Skin epidermis (tissue), 12 donors: ENCODE measurements around the gene NCR2.
"Not testable (repeated sequence)": the region's sequence is repeated elsewhere in the genome, so short reads cannot be mapped to it uniquely, and the experiment has no call there.

Source experiments
- H3K27ac ChIP-seq, 21 experiments: fragments of 200-600 bp; sonication (generic) in 11 of 21; one replicate each; pipeline ENCODE4 v1.5.0; 2020; ENCODE audit warnings: mild to moderate bottlenecking in 3 of 21, inconsistent platforms in 2 of 21, moderate library complexity in 2 of 21
- H3K4me3 ChIP-seq, 7 experiments: fragments of 200-600 bp; sonication (generic) in 2 of 7; one replicate each; pipeline ENCODE4 v1.5.0; 2020; ENCODE audit warnings: inconsistent platforms in 2 of 7, mild to moderate bottlenecking in 2 of 7, moderate library complexity in 1 of 7

Gene NCR2

GRCh38 chr6:41335296-41335695, at the start of gene NCR2:
Gene NCR2, plus strand, starts transcription at chr6:41335608. Its CDS starts 269 bp downstream, at chr6:41335877.
- Histone ChIP-seq H3K27ac (peak within 1 kb of the TSS in 2 of 21 experiments; percentile 16 to 69), H3K4me3 (no peak within 1 kb of the TSS)

GRCh38 chr6:41286544-41287346, 48.7 kb upstream of the NCR2 start, which contains the start of gene TREM1:
Gene TREM1, minus strand, starts transcription at chr6:41286682. Its CDS starts 27 bp downstream, at chr6:41286655.
- no peak within 1 kb of the TSS for H3K4me3 ChIP-seq
- H3K27ac ChIP-seq, result peak within 1 kb of the TSS in 7 of 21 experiments; percentile 1 to 66 (median 23)

- H3K4me3 ChIP-seq, result no peak overlapping the region
- no peak overlapping the region for H3K27ac ChIP-seq
Observed at GRCh38 chr6:41288030-41288753, 47.2 kb upstream of the NCR2 start.

GRCh38 chr6:41288754-41289129, 46.7 kb upstream of the NCR2 start:
- H3K4me3 ChIP-seq, result no peak overlapping the region
- no peak overlapping the region for H3K27ac ChIP-seq

GRCh38 chr6:41289815-41290214, 45.6 kb upstream of the NCR2 start:
- H3K27ac ChIP-seq, result no peak overlapping the region

GRCh38 chr6:41291717-41292116, 43.7 kb upstream of the NCR2 start:
- Histone ChIP-seq H3K27ac (no peak overlapping the region), H3K4me3 (no peak overlapping the region)

More at GRCh38 chr6:41289815-41290214, 45.6 kb upstream of the NCR2 start:
- H3K4me3 ChIP-seq, result no peak overlapping the region

- Histone ChIP-seq H3K4me3 (no peak overlapping the region), H3K27ac (no peak overlapping the region)
Observed at GRCh38 chr6:41294214-41294872, 41.1 kb upstream of the NCR2 start.

GRCh38 chr6:41297248-41297647, 38.2 kb upstream of the NCR2 start:
- not testable (repeated sequence) for H3K27ac ChIP-seq, H3K4me3 ChIP-seq

GRCh38 chr6:41298785-41299502, 36.5 kb upstream of the NCR2 start:
- Histone ChIP-seq H3K4me3 (no peak overlapping the region), H3K27ac (no peak overlapping the region)

GRCh38 chr6:41302638-41303037, 32.8 kb upstream of the NCR2 start:
- Histone ChIP-seq H3K4me3 (no peak overlapping the region), H3K27ac (no peak overlapping the region)

GRCh38 chr6:41306187-41306854, 29.1 kb upstream of the NCR2 start:
- H3K27ac ChIP-seq, result no peak overlapping the region
- H3K4me3 ChIP-seq, result no peak overlapping the region

- H3K27ac ChIP-seq, result no peak overlapping the region
- no peak overlapping the region for H3K4me3 ChIP-seq
Observed at GRCh38 chr6:41315203-41315602, 20.2 kb upstream of the NCR2 start.

GRCh38 chr6:41315943-41316620, 19.3 kb upstream of the NCR2 start:
- no peak overlapping the region for H3K27ac ChIP-seq
- H3K4me3 ChIP-seq, result no peak overlapping the region

- H3K27ac ChIP-seq, result no peak overlapping the region
- peak overlapping the region in 1 of 7 experiments; percentile 12 for H3K4me3 ChIP-seq
Observed at GRCh38 chr6:41318261-41318653, 17.2 kb upstream of the NCR2 start.

- H3K27ac ChIP-seq, result no peak overlapping the region
- peak overlapping the region in 3 of 7 experiments; percentile 7 to 12 (median 11) for H3K4me3 ChIP-seq
Observed at GRCh38 chr6:41318654-41319565, 16.5 kb upstream of the NCR2 start.

GRCh38 chr6:41321183-41321582, 14.2 kb upstream of the NCR2 start:
- Histone ChIP-seq H3K27ac (no peak overlapping the region), H3K4me3 (no peak overlapping the region)

GRCh38 chr6:41325446-41326066, 9.9 kb upstream of the NCR2 start:
- H3K27ac ChIP-seq, result no peak overlapping the region
- no peak overlapping the region for H3K4me3 ChIP-seq
